SK-N-MC (cell line): ENCODE measurements around the gene MYLK2.

ENCODE experiments used
- DNase-seq: peaks from one replicate; pipeline ENCODE4 v3.0.0-alpha.2; 2011; ENCODE audit warnings: low read depth, low spot score
- H3K27ac ChIP-seq: fragments of 200-600 bp; sonication (generic); 2 replicates; pipeline ENCODE4 v1.5.1; 2016; ENCODE audit warnings: mixed run types
- H3K36me3 ChIP-seq: fragments of 200-600 bp; sonication (generic); 2 replicates; pipeline ENCODE4 v1.6.1; 2017; ENCODE audit warnings: antibody characterized with exemption, low read length, mixed read lengths; ENCODE audit not compliant: insufficient read depth
- H3K4me3 ChIP-seq: fragments of 200-600 bp; sonication (generic); 2 replicates; pipeline ENCODE4 v1.5.1; 2016
- H3K9ac ChIP-seq: fragments of 200-600 bp; sonication (generic); 2 replicates; pipeline ENCODE4 v1.8.0; 2017; ENCODE audit warnings: mixed run types, mixed read lengths; ENCODE audit not compliant: insufficient read length
- H3K9me3 ChIP-seq: fragments of 200-600 bp; sonication (generic); 2 replicates; pipeline ENCODE4 v1.6.1; 2017; ENCODE audit warnings: low read depth, mild to moderate bottlenecking, antibody characterized with exemption, low read length, moderate library complexity, mixed read lengths
- EZH2 ChIP-seq: fragments of 200-600 bp; sonication (generic); IDR thresholded peaks from one replicate; pipeline ENCODE4 v1.6.1; 2017; ENCODE audit warnings: antibody characterized with exemption
- FOXP2 ChIP-seq: optimal IDR thresholded peaks from 2 replicates; pipeline ENCODE3; 2011; ENCODE audit warnings: mild to moderate bottlenecking, moderate library complexity; ENCODE audit not compliant: insufficient read depth; ENCODE audit errors: extremely low read length, control extremely low read depth
- POLR2AphosphoS5 ChIP-seq: IDR thresholded peaks from 2 replicates; pipeline ENCODE4 v1.6.1; 2012; ENCODE audit warnings: mild to moderate bottlenecking, low read depth, low read length, borderline replicate concordance

The MYLK2 gene

DNA sequence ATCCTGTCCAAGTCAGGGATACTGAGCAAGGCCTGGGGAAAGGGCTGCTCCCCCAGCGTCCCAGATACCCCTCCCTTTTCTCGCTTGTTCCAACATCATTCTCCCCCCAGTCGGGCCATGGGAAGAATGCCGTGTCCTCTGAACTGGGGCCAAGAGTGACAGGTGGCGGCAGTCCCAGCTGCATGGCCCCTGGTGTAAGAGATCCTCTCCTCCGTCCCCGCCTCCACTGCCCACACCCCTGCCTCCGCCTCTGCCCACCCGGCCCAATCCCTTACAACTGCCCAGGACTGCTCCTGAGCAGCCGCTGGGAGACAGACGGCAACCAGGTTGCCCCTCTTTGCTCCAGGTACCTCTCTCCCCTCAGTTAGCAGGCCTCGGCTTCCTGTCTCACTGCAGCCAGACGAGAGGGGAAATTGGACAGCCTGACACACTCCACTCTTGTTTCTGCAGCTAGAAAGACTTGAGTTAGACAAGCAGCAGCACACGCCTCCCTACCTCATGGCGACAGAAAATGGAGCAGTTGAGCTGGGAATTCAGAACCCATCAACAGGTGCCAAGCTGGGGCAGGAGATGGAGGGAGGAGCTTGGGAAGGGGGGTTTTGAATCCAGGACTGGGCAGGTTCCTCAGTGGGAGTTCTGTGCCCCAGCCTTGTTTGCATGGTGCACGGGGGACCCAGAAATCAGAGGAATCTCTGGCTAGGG is at the start of gene MYLK2:
Gene MYLK2, plus strand, starts transcription at position 274 of the 702 bp plus-strand sequence. Its CDS starts 225 bp downstream, at position 499.
- no peak for TF ChIP-seq EZH2
- Histone ChIP-seq H3K27ac (no peak within 1 kb of the TSS), H3K9ac (no peak within 1 kb of the TSS), H3K9me3 (no peaks in the 10 kb centered on the region), H3K4me3 (no peak within 1 kb of the TSS), H3K36me3 (no peaks in the 10 kb centered on the region)
- no peak for DNase-seq

DNA sequence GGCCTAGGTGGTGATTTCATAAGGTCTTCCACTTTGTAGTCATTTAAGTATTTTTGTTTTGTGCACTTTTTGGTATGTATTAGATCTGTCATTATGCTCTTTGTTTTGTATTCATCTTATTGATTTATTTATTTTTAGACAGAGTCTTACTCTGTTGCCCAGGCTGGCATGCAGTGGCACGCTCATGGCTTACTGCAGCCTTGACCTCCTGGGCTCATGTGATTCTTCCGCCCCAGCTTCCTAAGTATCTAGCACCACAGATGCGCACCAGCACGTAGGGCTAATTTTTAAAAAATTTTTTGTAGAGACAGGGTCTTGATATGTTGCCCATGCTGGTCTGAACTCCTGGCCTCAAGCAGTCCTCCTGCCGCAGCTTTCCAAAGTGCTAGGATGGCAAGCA is 49.5 kb upstream of the MYLK2 start:
- Histone ChIP-seq H3K27ac (no peak overlapping the region), H3K4me3 (no peak overlapping the region), H3K36me3 (peaks cover 90% of the 10 kb centered on the region), H3K9ac (no peak overlapping the region), H3K9me3 (no peaks in the 10 kb centered on the region)
- DNase-seq = no peak
- TF ChIP-seq POLR2AphosphoS5 (no peak), EZH2 (no peak), FOXP2 (no peak)

DNA sequence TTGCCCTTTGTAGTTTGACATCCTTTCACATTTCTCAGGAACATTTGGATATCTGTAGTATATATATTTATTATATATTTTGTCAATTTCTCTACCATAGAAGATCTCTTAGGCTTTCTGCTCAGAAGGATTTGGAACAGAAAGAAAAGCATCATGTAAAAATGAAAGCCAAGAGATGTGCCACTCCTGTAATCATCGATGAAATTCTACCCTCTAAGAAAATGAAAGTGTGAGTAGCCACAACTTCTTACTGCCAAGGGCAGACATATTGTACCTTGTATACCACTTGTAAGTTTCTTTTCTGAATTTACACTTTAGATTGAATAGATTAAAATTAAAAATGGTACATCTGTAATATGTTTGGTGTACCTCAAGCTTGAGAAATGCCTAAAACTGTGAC is 48.9 kb upstream of the MYLK2 start:
- Histone ChIP-seq H3K4me3 (no peak overlapping the region), H3K9me3 (no peaks in the 10 kb centered on the region), H3K9ac (no peak overlapping the region), H3K27ac (no peak overlapping the region), H3K36me3 (peaks cover 88% of the 10 kb centered on the region)
- no peak for DNase-seq
- no peak for TF ChIP-seq FOXP2
- no peak for TF ChIP-seq EZH2
- no peak for TF ChIP-seq POLR2AphosphoS5

DNA sequence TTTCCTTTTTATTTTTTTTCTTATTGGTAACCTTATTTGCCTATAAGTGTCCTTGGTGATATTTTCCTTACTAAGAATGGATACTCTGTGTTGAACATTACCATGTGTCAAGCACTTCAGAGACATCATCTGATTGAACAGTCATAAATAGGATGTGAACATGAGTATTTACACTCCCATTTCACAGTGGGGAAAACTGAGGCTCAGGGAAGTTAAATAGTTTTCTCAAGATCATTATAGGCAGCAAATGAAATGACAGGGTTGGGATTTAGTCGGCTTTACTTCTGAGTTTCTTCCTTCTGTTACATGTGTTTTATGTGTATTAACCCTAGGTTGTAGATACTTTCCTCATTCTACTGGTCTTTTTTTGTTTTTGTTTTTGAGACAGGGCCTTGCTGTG is 44.7 kb upstream of the MYLK2 start:
- DNase-seq = no peak
- TF ChIP-seq POLR2AphosphoS5 (no peak), FOXP2 (no peak), EZH2 (no peak)
- H3K9ac ChIP-seq = no peak overlapping the region
- H3K27ac ChIP-seq = no peak overlapping the region
- no peaks in the 10 kb centered on the region for H3K9me3 ChIP-seq
- no peak overlapping the region for H3K4me3 ChIP-seq
- peaks cover 88% of the 10 kb centered on the region for H3K36me3 ChIP-seq

DNA sequence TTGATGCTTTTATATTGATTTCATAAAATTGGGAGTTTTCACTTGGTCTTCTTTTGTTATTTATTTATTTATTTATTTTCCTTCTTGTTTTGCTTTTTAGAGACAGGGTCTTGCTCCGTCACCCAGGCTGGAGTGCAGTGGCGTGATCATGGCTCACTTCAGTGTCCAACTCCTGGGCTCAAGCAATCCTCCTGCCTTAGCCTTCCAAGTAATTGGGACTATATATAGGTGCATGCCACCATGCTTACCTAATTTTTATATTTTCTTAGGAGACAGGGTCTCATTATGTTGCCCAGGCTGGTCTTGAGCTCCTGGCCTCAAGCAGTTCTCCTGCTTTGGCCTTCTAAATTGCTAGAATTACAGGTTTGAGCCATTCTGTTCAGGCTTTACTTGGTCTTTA is 38.3 kb upstream of the MYLK2 start:
- no peak overlapping the region for H3K27ac ChIP-seq
- no peak for DNase-seq
- TF ChIP-seq FOXP2 (no peak), POLR2AphosphoS5 (no peak), EZH2 (no peak)
- H3K4me3 ChIP-seq = no peak overlapping the region
- no peak overlapping the region for H3K9ac ChIP-seq
- peaks cover 94% of the 10 kb centered on the region for H3K36me3 ChIP-seq
- H3K9me3 ChIP-seq = no peaks in the 10 kb centered on the region

DNA sequence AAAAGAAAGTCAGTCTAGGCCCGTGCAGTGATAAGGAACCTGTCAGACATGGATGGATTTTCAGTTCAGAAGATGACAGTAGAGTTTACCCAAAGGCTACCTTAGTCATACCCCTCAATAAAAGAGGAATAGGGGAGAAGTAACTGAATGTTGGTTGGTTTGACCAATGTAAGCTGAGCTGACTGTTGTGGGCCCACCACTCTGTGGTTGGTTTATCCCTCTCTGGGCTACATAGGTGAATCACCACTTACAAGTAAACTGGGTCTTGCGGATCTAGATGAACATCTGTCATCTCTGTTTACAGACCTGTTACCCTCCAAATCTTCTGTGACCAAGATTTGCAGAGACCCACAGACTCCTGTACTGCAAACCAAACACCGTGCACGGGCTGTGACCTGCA is 37.2 kb upstream of the MYLK2 start:
- TF ChIP-seq POLR2AphosphoS5 = no peak
- TF ChIP-seq FOXP2 = no peak
- no peak for TF ChIP-seq EZH2
- Histone ChIP-seq H3K27ac (no peak overlapping the region), H3K9ac (no peak overlapping the region), H3K4me3 (no peak overlapping the region), H3K9me3 (no peaks in the 10 kb centered on the region), H3K36me3 (peaks cover 96% of the 10 kb centered on the region)
- DNase-seq = no peak

DNA sequence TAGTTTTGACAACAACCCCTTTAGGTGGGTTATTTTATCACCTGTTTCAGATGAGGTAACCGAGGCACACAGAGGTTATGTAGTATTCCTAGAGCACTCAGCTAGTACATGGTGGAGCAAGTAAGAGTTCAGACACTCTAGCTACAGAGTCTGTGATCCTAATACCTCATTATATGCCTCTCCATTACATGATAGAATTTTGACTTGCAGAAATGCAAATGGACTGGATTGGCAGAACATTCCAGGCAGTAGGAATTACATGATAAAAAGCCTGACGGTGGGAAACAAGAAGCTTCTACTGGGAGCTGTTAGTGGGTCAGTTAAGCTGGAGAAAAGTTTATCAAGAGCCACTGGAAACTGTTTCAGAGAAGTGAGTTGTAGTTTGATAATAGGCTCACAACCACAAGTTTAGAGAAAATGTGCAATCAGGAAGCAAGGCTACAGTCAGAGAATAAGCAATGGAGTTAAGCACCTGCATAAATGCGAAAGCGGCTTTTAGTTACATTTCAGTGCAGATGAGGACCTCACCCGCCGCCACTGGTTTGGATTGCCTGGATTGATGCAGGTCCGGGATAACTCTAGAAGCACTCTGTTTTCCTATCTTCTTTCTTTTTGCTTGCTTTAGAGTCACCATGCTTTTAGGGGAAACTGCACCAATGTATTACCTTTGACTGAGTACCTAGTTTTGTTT is 34.7 kb upstream of the MYLK2 start:
- no peak for DNase-seq
- no peak overlapping the region for H3K4me3 ChIP-seq
- H3K27ac ChIP-seq = no peak overlapping the region
- no peak overlapping the region for H3K9ac ChIP-seq
- peaks cover 93% of the 10 kb centered on the region for H3K36me3 ChIP-seq
- TF ChIP-seq FOXP2 = no peak
- no peak for TF ChIP-seq EZH2
- no peak for TF ChIP-seq POLR2AphosphoS5
- H3K9me3 ChIP-seq = no peaks in the 10 kb centered on the region

DNA sequence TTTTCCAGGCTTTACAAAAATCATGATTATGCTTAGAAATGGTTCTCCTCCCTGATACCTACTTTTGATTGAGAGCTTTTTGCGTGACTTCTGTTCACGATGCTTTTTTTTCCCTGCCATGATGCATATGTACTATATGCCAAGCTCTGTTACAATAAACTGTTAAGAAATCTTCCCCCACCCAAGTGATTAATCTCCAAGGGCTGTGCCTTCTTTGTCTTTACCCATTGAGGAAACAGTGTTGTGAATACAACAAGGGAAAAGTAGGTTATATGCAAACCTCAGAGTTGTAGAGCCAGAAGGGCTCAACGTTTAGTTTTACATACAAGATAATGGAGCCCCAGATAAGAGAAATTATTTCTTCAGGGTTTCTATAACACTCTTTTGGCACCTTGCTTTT is 34.1 kb upstream of the MYLK2 start:
- TF ChIP-seq POLR2AphosphoS5 (no peak), FOXP2 (no peak), EZH2 (no peak)
- no peak overlapping the region for H3K27ac ChIP-seq
- H3K36me3 ChIP-seq = peaks cover 93% of the 10 kb centered on the region
- H3K9ac ChIP-seq = no peak overlapping the region
- DNase-seq = no peak
- no peak overlapping the region for H3K4me3 ChIP-seq
- no peaks in the 10 kb centered on the region for H3K9me3 ChIP-seq
